B cell (primary cell): ENCODE results near the gene TRABD2B. TPM values are rescaled to one million over a fixed set of nuclear protein-coding genes. Genes with fewer than 3 reads are reported as not detected.

Experiments used
- ATAC-seq: fragments of 200-7000 bp; cut with Tn5 transposase; one replicate; pipeline ENCODE4 v1.10.0; 2021; ENCODE audit warnings: low read depth, mild to moderate bottlenecking, moderate number of reproducible peaks, moderate library complexity
- CTCF ChIA-PET: fragments of 350-600 bp; sonication (Branson Sonifier 250); formaldehyde crosslinking; loops from one replicate; lab custom pipeline; 2021; ENCODE audit warnings: antibody characterized with exemption, inconsistent platforms; lab: Charles Lee
- POLR2A ChIA-PET: fragments of 350-600 bp; sonication (Branson Sonifier 250); formaldehyde crosslinking; loops from one replicate; lab custom pipeline; 2021; ENCODE audit warnings: antibody characterized with exemption; lab: Charles Lee
- DNase-seq: peaks from one replicate; pipeline ENCODE4 v3.0.0; 2013
- H2AFZ ChIP-seq: 2 replicates; pipeline ENCODE4 v1.6.1; 2012; ENCODE audit warnings: mild to moderate bottlenecking, low read depth, low read length; ENCODE audit not compliant: insufficient read depth, poor library complexity, severe bottlenecking
- H3K27ac ChIP-seq, 2 donors: 1 replicate in 1 of 2; 2 replicates in 1 of 2; pipeline ENCODE4 v1.5.1; 2012 to 2013; ENCODE audit warnings: low read length in 2 of 2, mild to moderate bottlenecking in 2 of 2, moderate library complexity in 1 of 2
- H3K27me3 ChIP-seq, 4 experiments: fragments of 200-600 bp in 1 of 4; sonication (generic) in 1 of 4; replicated peaks in 1 of 4; 1 replicate in 2 of 4; 2 replicates in 2 of 4; pipeline versions ENCODE4 v1.6.1 to v1.7.0; 2013 to 2016; ENCODE audit warnings: low read length in 3 of 4, mild to moderate bottlenecking in 2 of 4, mixed read lengths in 1 of 4, moderate library complexity in 1 of 4; ENCODE audit not compliant: insufficient read depth in 4 of 4, control insufficient read depth in 3 of 4; ENCODE audit errors: control extremely low read depth in 1 of 4
- H3K36me3 ChIP-seq, 2 experiments: replicated peaks in 1 of 2; 1 replicate in 1 of 2; 2 replicates in 1 of 2; pipeline versions ENCODE4 v1.6.1 to v1.7.1; 2013; ENCODE audit warnings: low read length in 1 of 2; ENCODE audit not compliant: insufficient read depth in 2 of 2, control insufficient read depth in 1 of 2; ENCODE audit errors: control extremely low read depth in 1 of 2, extremely low read depth in 1 of 2
- H3K4me1 ChIP-seq, 2 donors: fragments of 200-600 bp in 1 of 2; sonication (generic) in 1 of 2; 1 replicate in 1 of 2; 2 replicates in 1 of 2; pipeline versions ENCODE4 v1.5.1 to v1.6.1; 2013 to 2017; ENCODE audit warnings: low read length in 2 of 2; ENCODE audit not compliant: control insufficient read depth in 2 of 2, insufficient read depth in 2 of 2
- H3K4me2 ChIP-seq: replicated peaks from 2 replicates; pipeline ENCODE3; 2012; ENCODE audit warnings: mild to moderate bottlenecking, low read depth, low read length; ENCODE audit not compliant: poor library complexity, severe bottlenecking
- H3K4me3 ChIP-seq, 5 experiments: fragments of 200-600 bp in 1 of 5; sonication (generic) in 1 of 5; 1 replicate in 3 of 5; 2 replicates in 2 of 5; pipeline versions ENCODE4 v1.5.1 to v1.7.0; 2011 to 2016; ENCODE audit warnings: low read length in 4 of 5, mild to moderate bottlenecking in 4 of 5, low read depth in 2 of 5, control low read depth in 1 of 5, moderate library complexity in 1 of 5; ENCODE audit not compliant: insufficient read depth in 1 of 5; ENCODE audit errors: control extremely low read depth in 1 of 5, extremely low read depth in 1 of 5
- H3K79me2 ChIP-seq: fragments of 200-600 bp; sonication (generic); one replicate; pipeline ENCODE4 v1.6.0; 2016; ENCODE audit warnings: low read length; ENCODE audit not compliant: control insufficient read depth, insufficient read depth
- H3K9ac ChIP-seq: fragments of 200-600 bp; sonication (generic); 2 replicates; pipeline ENCODE4 v1.6.1; 2017; ENCODE audit warnings: mild to moderate bottlenecking, low read length, moderate library complexity
- H3K9me3 ChIP-seq, 3 donors: one replicate each; pipeline versions ENCODE4 v1.6.1 to v1.7.1; 2013; ENCODE audit warnings: low read length in 2 of 3; ENCODE audit not compliant: control insufficient read depth in 2 of 3, insufficient read depth in 1 of 3; ENCODE audit errors: control extremely low read depth in 1 of 3
- H4K20me1 ChIP-seq: 2 replicates; pipeline ENCODE4 v1.6.0; 2012; ENCODE audit warnings: mild to moderate bottlenecking, low read length; ENCODE audit not compliant: insufficient read depth, control insufficient read depth, poor library complexity, severe bottlenecking
- H3K27ac Mint-ChIP-seq: one replicate; pipeline ENCODE4 v1.8.0; 2021; ENCODE audit warnings: mixed read lengths
- H3K27me3 Mint-ChIP-seq: one replicate; pipeline ENCODE4 v1.8.0; 2021; ENCODE audit warnings: mixed read lengths
- H3K4me1 Mint-ChIP-seq: one replicate; pipeline ENCODE4 v1.8.0; 2021; ENCODE audit warnings: mixed read lengths
- H3K4me3 Mint-ChIP-seq: one replicate; pipeline ENCODE4 v1.8.0; 2021; ENCODE audit warnings: mixed read lengths
- H3K9me3 Mint-ChIP-seq: one replicate; pipeline ENCODE4 v1.8.0; 2022; ENCODE audit warnings: mixed read lengths; ENCODE audit not compliant: insufficient read depth
- CTCF ChIP-seq: fragments of 200-600 bp; IDR thresholded peaks from one replicate; pipeline ENCODE4 v1.8.0; 2022; ENCODE audit warnings: antibody characterized with exemption, mild to moderate bottlenecking
- EZH2 ChIP-seq: IDR thresholded peaks from 2 replicates; pipeline ENCODE4 v1.6.1; 2012; ENCODE audit warnings: borderline replicate concordance, low read depth, mild to moderate bottlenecking, moderate library complexity, low read length; ENCODE audit not compliant: insufficient read depth, poor library complexity, severe bottlenecking
- WGBS: methylation state at CpG from one replicate; pipeline ENCODE4 v1.1.5; 2013; ENCODE audit warnings: missing lambda C conversion rate; ENCODE audit not compliant: insufficient coverage; 5-methylcytosine and 5-hydroxymethylcytosine counted together
- intact Hi-C: fragments of 100-400 bp; cut with micrococcal nuclease; formaldehyde crosslinking; loops from one replicate; pipeline ENCODE4 v1.10.0; 2022
- polyA plus RNA-seq: library from polyadenylated mRNA; depleted of rRNA; stranded (reverse); fragments of >200 nt; gene quantifications from 2 replicates; pipeline ENCODE4 v1.2.3, GENCODE V29; 2012
- total RNA-seq, 2 donors: library from RNA; stranded (reverse); fragments of 120-200 nt in 1 of 2; gene quantifications; 1 replicate in 1 of 2; 2 replicates in 1 of 2; pipeline versions ENCODE4 v1.2.3 to v1.2.4, GENCODE V29; 2013 to 2022

TRABD2B gene
- total and polyA plus RNA-seq, 2 donors (not counting 1 experiment from before 2014, with no cell fraction given) = not detected

GRCh38 chr1:47784497-47784822, 212.7 kb downstream of the TRABD2B start:
- H3K9me3 ChIP-seq = no peaks in the 10 kb centered on the region
- no peak overlapping the region for H3K9ac ChIP-seq
- H4K20me1 ChIP-seq = no peaks in the 10 kb centered on the region
- no peak for DNase-seq
- Mint-ChIP-seq H3K27ac (no peak overlapping the region), H3K27me3 (peaks cover 11% of the 10 kb centered on the region), H3K4me1 (no peaks in the 10 kb centered on the region), H3K4me3 (no peak overlapping the region), H3K9me3 (no peaks in the 10 kb centered on the region)
- H3K27me3 ChIP-seq = no peaks in the 10 kb centered on the region
- no peak overlapping the region for H2AFZ ChIP-seq
- no peak overlapping the region for H3K4me3 ChIP-seq
- WGBS = 91% methylated on average over 4 of the region's 6 CpGs
- ATAC-seq = no peak
- no peak overlapping the region for H3K4me2 ChIP-seq
- no peaks in the 10 kb centered on the region for H3K36me3 ChIP-seq
- H3K4me1 ChIP-seq = no peaks in the 10 kb centered on the region
- TF ChIP-seq EZH2 = no peak
- TF ChIP-seq CTCF = no peak
- POLR2A ChIA-PET = no interaction called here
- intact Hi-C loops = no loop called here
- no peaks in the 10 kb centered on the region for H3K79me2 ChIP-seq
- CTCF ChIA-PET = no interaction called here
- H3K27ac ChIP-seq = no peak overlapping the region

GRCh38 chr1:47783638-47784496, 213.3 kb downstream of the TRABD2B start:
- Mint-ChIP-seq H3K4me3 (no peak overlapping the region), H3K27me3 (peaks cover 10% of the 10 kb centered on the region), H3K9me3 (no peaks in the 10 kb centered on the region), H3K4me1 (no peaks in the 10 kb centered on the region), H3K27ac (no peak overlapping the region)
- ATAC-seq (no peak), DNase-seq (no peak)
- TF ChIP-seq CTCF = no peak
- no peak for TF ChIP-seq EZH2
- POLR2A ChIA-PET = no interaction called here
- Histone ChIP-seq H2AFZ (no peak overlapping the region), H3K27ac (no peak overlapping the region), H3K9me3 (no peaks in the 10 kb centered on the region), H3K4me3 (no peak overlapping the region), H4K20me1 (no peaks in the 10 kb centered on the region), H3K4me2 (no peak overlapping the region), H3K79me2 (no peaks in the 10 kb centered on the region), H3K4me1 (no peaks in the 10 kb centered on the region), H3K9ac (no peak overlapping the region), H3K36me3 (no peaks in the 10 kb centered on the region), H3K27me3 (no peaks in the 10 kb centered on the region)
- CTCF ChIA-PET = no interaction called here
- intact Hi-C loops = no loop called here
- WGBS = 82% methylated on average over 9 of the region's 14 CpGs
